PC-3 (cell line): Measurements from ENCODE around the gene RABGGTA.

Experiments
- CTCF ChIP-seq: fragments of 300-600 bp; sonication (generic); conservative IDR thresholded peaks from 2 replicates; pipeline ENCODE4 v1.5.1; 2017; ENCODE audit warnings: antibody characterized with exemption, low read depth, mild to moderate bottlenecking, low read length
- EZH2 ChIP-seq: fragments of 300-600 bp; sonication (generic); IDR thresholded peaks from one replicate; pipeline ENCODE4 v1.6.1; 2017; ENCODE audit warnings: antibody characterized with exemption, mild to moderate bottlenecking, low read length; ENCODE audit not compliant: unreplicated experiment

GRCh38 chr14:24290746-24291145 lies 19.3 kb upstream of the RABGGTA start:
- no peak for TF ChIP-seq CTCF
- no peak for TF ChIP-seq EZH2
